H9 (cell line): Measurements from ENCODE around the gene NID1. TPM values are rescaled to one million over a fixed set of nuclear protein-coding genes. Genes with fewer than 3 reads are reported as not detected.

ENCODE experiments used
- DNase-seq: peaks from one replicate; pipeline ENCODE4 v3.0.0-alpha.2; 2017
- H2AFZ ChIP-seq: one replicate; pipeline ENCODE4 v1.6.1; 2013; ENCODE audit warnings: mild to moderate bottlenecking, low read length, control low read depth, moderate library complexity
- H2AK5ac ChIP-seq: 2 replicates; pipeline ENCODE4 v1.6.1; 2013; ENCODE audit warnings: low read length, control low read depth, mixed read lengths; ENCODE audit not compliant: insufficient read length
- H2BK120ac ChIP-seq: one replicate; pipeline ENCODE4 v1.6.1; 2013; ENCODE audit warnings: low read depth, mild to moderate bottlenecking, low read length, control low read depth, inconsistent platforms; ENCODE audit not compliant: poor library complexity, severe bottlenecking
- H2BK12ac ChIP-seq: 2 replicates; pipeline ENCODE4 v1.6.1; 2013; ENCODE audit warnings: low read length, control low read depth, mixed read lengths, low read depth; ENCODE audit not compliant: insufficient read length
- H2BK15ac ChIP-seq: 2 replicates; pipeline ENCODE4 v1.6.1; 2013; ENCODE audit warnings: low read depth, low read length, control low read depth
- H2BK20ac ChIP-seq: one replicate; pipeline ENCODE4 v1.6.1; 2013; ENCODE audit warnings: low read depth, mild to moderate bottlenecking, low read length, control low read depth, inconsistent platforms; ENCODE audit not compliant: poor library complexity, severe bottlenecking
- H2BK5ac ChIP-seq: 2 replicates; pipeline ENCODE4 v1.6.1; 2013; ENCODE audit warnings: low read length, control low read depth, mixed read lengths; ENCODE audit not compliant: insufficient read length
- H3K14ac ChIP-seq: 2 replicates; pipeline ENCODE4 v1.6.1; 2013; ENCODE audit warnings: low read length, control low read depth; ENCODE audit not compliant: insufficient read depth
- H3K18ac ChIP-seq: 2 replicates; pipeline ENCODE4 v1.6.1; 2013; ENCODE audit warnings: low read depth, mild to moderate bottlenecking, mixed read lengths, low read length, control low read depth; ENCODE audit not compliant: insufficient read length
- H3K23ac ChIP-seq: 2 replicates; pipeline ENCODE4 v1.6.1; 2013; ENCODE audit warnings: low read length, control low read depth, mixed read lengths, low read depth; ENCODE audit not compliant: insufficient read length
- H3K23me2 ChIP-seq: 2 replicates; pipeline ENCODE4 v1.6.1; 2013; ENCODE audit warnings: low read depth, mild to moderate bottlenecking, mixed read lengths, low read length, control low read depth; ENCODE audit not compliant: insufficient read length, poor library complexity, severe bottlenecking
- H3K27ac ChIP-seq: 2 replicates; pipeline ENCODE4 v1.5.1; 2013; ENCODE audit warnings: low read length, control low read depth, mixed read lengths, low read depth; ENCODE audit not compliant: insufficient read length
- H3K27me3 ChIP-seq: 2 replicates; pipeline ENCODE4 v1.6.1; 2013; ENCODE audit warnings: low read length, control low read depth, inconsistent platforms; ENCODE audit not compliant: insufficient read depth
- H3K4ac ChIP-seq: 2 replicates; pipeline ENCODE4 v1.6.1; 2013; ENCODE audit warnings: low read depth, mild to moderate bottlenecking, control low read depth, inconsistent platforms, low read length, moderate library complexity
- H3K4me1 ChIP-seq: 2 replicates; pipeline ENCODE4 v1.6.1; 2013; ENCODE audit warnings: low read length, control low read depth, inconsistent platforms; ENCODE audit not compliant: insufficient read depth
- H3K4me2 ChIP-seq: 2 replicates; pipeline ENCODE4 v1.6.1; 2013; ENCODE audit warnings: low read length, control low read depth, mixed read lengths; ENCODE audit not compliant: insufficient read length, insufficient read depth
- H3K56ac ChIP-seq: 2 replicates; pipeline ENCODE4 v1.6.1; 2013; ENCODE audit warnings: low read depth, mild to moderate bottlenecking, mixed read lengths, low read length, control low read depth; ENCODE audit not compliant: insufficient read length
- H3K79me1 ChIP-seq: 2 replicates; pipeline ENCODE4 v1.6.1; 2013; ENCODE audit warnings: low read depth, mild to moderate bottlenecking, moderate library complexity, low read length, control low read depth, inconsistent platforms; ENCODE audit not compliant: insufficient read depth, poor library complexity, severe bottlenecking
- H3K79me2 ChIP-seq: 2 replicates; pipeline ENCODE4 v1.6.1; 2013; ENCODE audit warnings: low read length, control low read depth, inconsistent platforms; ENCODE audit not compliant: insufficient read depth
- H3K9ac ChIP-seq: 2 replicates; pipeline ENCODE4 v1.6.1; 2013; ENCODE audit warnings: low read length, control low read depth, mixed read lengths; ENCODE audit not compliant: insufficient read length; ENCODE audit errors: extremely low read depth
- H3K9me3 ChIP-seq: one replicate; pipeline ENCODE4 v1.6.1; 2013; ENCODE audit warnings: low read depth, low read length, inconsistent platforms; ENCODE audit not compliant: control insufficient read depth
- H3T11ph ChIP-seq: one replicate; pipeline ENCODE4 v1.6.1; 2013; ENCODE audit warnings: mild to moderate bottlenecking, low read length, control low read depth, inconsistent platforms
- H4K20me1 ChIP-seq: one replicate; pipeline ENCODE4 v1.6.1; 2013; ENCODE audit not compliant: control insufficient read depth, insufficient read length, insufficient read depth
- H4K5ac ChIP-seq: 2 replicates; pipeline ENCODE4 v1.6.1; 2013; ENCODE audit warnings: low read depth, mild to moderate bottlenecking, mixed read lengths, low read length, control low read depth; ENCODE audit not compliant: insufficient read length
- H4K8ac ChIP-seq: replicated peaks from 2 replicates; pipeline ENCODE4 v1.6.1; 2013; ENCODE audit warnings: low read length, control low read depth, mixed read lengths, low read depth; ENCODE audit not compliant: insufficient read length
- H4K91ac ChIP-seq: 2 replicates; pipeline ENCODE4 v1.6.1; 2013; ENCODE audit warnings: low read depth, mild to moderate bottlenecking, moderate library complexity, mixed read lengths, low read length, control low read depth; ENCODE audit not compliant: insufficient read length
- H3K27ac Mint-ChIP-seq, 3 experiments: 2 replicates in 2 of 3; 3 replicates in 1 of 3; pipeline ENCODE4 v1.8.0; 2020 to 2021; ENCODE audit warnings: mixed read lengths in 3 of 3, mild to moderate bottlenecking in 1 of 3, moderate library complexity in 1 of 3
- H3K27me3 Mint-ChIP-seq: 2 replicates; pipeline ENCODE4 v1.8.0; 2021; ENCODE audit warnings: low read depth, mild to moderate bottlenecking, moderate library complexity, mixed read lengths
- H3K36me3 Mint-ChIP-seq, 3 experiments: 2 replicates in 2 of 3; 3 replicates in 1 of 3; pipeline ENCODE4 v1.8.0; 2020 to 2021; ENCODE audit warnings: low read depth in 3 of 3, mixed read lengths in 3 of 3; ENCODE audit not compliant: insufficient read depth in 1 of 3
- H3K4me1 Mint-ChIP-seq, 2 experiments: 2 replicates each; pipeline ENCODE4 v1.8.0; 2020; ENCODE audit warnings: mixed read lengths in 2 of 2
- H3K4me3 Mint-ChIP-seq, 2 experiments: 2 replicates in 1 of 2; 3 replicates in 1 of 2; pipeline ENCODE4 v1.8.0; 2020 to 2021; ENCODE audit warnings: mild to moderate bottlenecking in 2 of 2, mixed read lengths in 2 of 2, moderate library complexity in 1 of 2
- H3K9me3 Mint-ChIP-seq, 2 experiments: 2 replicates in 1 of 2; 3 replicates in 1 of 2; pipeline ENCODE4 v1.8.0; 2020; ENCODE audit warnings: mild to moderate bottlenecking in 2 of 2, mixed read lengths in 2 of 2, moderate library complexity in 1 of 2
- CTCF ChIP-seq: fragments of 200-600 bp; sonication (generic); conservative IDR thresholded peaks from 3 replicates; pipeline ENCODE4 v1.8.0; 2021; ENCODE audit warnings: antibody characterized with exemption, mild to moderate bottlenecking
- WGBS: extraction: QIAGEN DNeasy Blood & Tissue Kit; methylation state at CpG from one replicate; pipeline ENCODE4 v1.1.7; 2013; ENCODE audit warnings: missing lambda C conversion rate, low lambda C conversion rate, mixed read lengths; ENCODE audit not compliant: insufficient read length; ENCODE audit errors: extremely low coverage; 5-methylcytosine and 5-hydroxymethylcytosine counted together
- total RNA-seq: library from RNA; stranded (reverse); gene quantifications from 2 replicates; pipeline ENCODE4 v1.2.1, GENCODE V29; 2021

The NID1 gene
- total RNA-seq, 1 experiment from 2014 or later = 28.5 TPM

- H3K36me3 Mint-ChIP-seq = no peaks in the 10 kb centered on the region
- Histone ChIP-seq H4K20me1 (no peaks in the 10 kb centered on the region), H2BK15ac (no peak overlapping the region), H2BK5ac (no peak overlapping the region), H3K14ac (no peak overlapping the region), H3K4me2 (no peak overlapping the region), H2BK120ac (no peak overlapping the region), H2BK12ac (no peak overlapping the region), H2AK5ac (no peak overlapping the region), H4K91ac (no peak overlapping the region), H3T11ph (no peak overlapping the region), H3K79me2 (no peaks in the 10 kb centered on the region), H3K27ac (no peak overlapping the region), H4K5ac (no peak overlapping the region), H3K23ac (no peak overlapping the region), H3K79me1 (no peaks in the 10 kb centered on the region), H3K18ac (no peak overlapping the region), H2BK20ac (no peak overlapping the region), H3K27me3 (no peaks in the 10 kb centered on the region), H2AFZ (no peak overlapping the region), H3K23me2 (no peaks in the 10 kb centered on the region), H4K8ac (no peak overlapping the region), H3K56ac (no peak overlapping the region), H3K4ac (no peak overlapping the region), H3K9me3 (no peaks in the 10 kb centered on the region), H3K9ac (no peak overlapping the region), H3K4me1 (no peaks in the 10 kb centered on the region)
- peaks cover 2% of the 10 kb centered on the region; the same call in 1 of the 2 replicates for H3K27me3 Mint-ChIP-seq
- no peak for DNase-seq
- 0 out of 4 replicates have a peak, but pooled peaks cover 0 to 3% of the 10 kb centered on the region in 2 experiments for H3K4me1 Mint-ChIP-seq
- no peak for TF ChIP-seq CTCF
- no peaks in the 10 kb centered on the region; a peak in 1 of 5 replicates for H3K9me3 Mint-ChIP-seq
- no peak overlapping the region; a peak in 1 of 7 replicates for H3K27ac Mint-ChIP-seq
- H3K4me3 Mint-ChIP-seq = no peak overlapping the region
- WGBS = no CpG with 5 or more reads among the region's 6 CpGs
Measured at GRCh38 chr1:235942979-235943575, 121.8 kb downstream of the NID1 start.
